HCT116 (cell line): ENCODE data around the gene MBP.

ENCODE experiments used
- CTCF ChIP-seq, 3 experiments: fragments of 200-600 bp in 1 of 3; sonication (generic) in 1 of 3; IDR thresholded peaks in 2 of 3; conservative IDR thresholded peaks in 1 of 3; 2 replicates each; pipeline ENCODE4 v1.5.1; 2012 to 2017; ENCODE audit warnings: low read depth in 2 of 3, low read length in 2 of 3, antibody characterized with exemption in 1 of 3, borderline replicate concordance in 1 of 3, control low read depth in 1 of 3, mild to moderate bottlenecking in 1 of 3, mixed read lengths in 1 of 3, mixed run types in 1 of 3, moderate library complexity in 1 of 3; ENCODE audit not compliant: insufficient read depth in 1 of 3
- ELF1 ChIP-seq: IDR thresholded peaks from 2 replicates; pipeline ENCODE4 v1.6.1; 2012; ENCODE audit warnings: low read depth, borderline replicate concordance
- MAX ChIP-seq: IDR thresholded peaks from 2 replicates; pipeline ENCODE4 v1.6.1; 2012
- SP1 ChIP-seq: IDR thresholded peaks from 2 replicates; pipeline ENCODE4 v1.6.1; 2012; ENCODE audit warnings: low read depth
- SRF ChIP-seq: IDR thresholded peaks from 2 replicates; pipeline ENCODE4 v1.6.1; 2012; ENCODE audit warnings: low read depth
- ZBTB33 ChIP-seq: IDR thresholded peaks from 2 replicates; pipeline ENCODE4 v1.6.1; 2011; ENCODE audit warnings: mild to moderate bottlenecking, low read length, moderate library complexity; ENCODE audit not compliant: insufficient replicate concordance; ENCODE audit errors: extremely low read depth

- TF ChIP-seq CTCF (IDR thresholded peaks at IDR 0.05 in 2 of 3, conservative IDR thresholded peaks at IDR 0.05 in 1 of 3; ENCODE audit: borderline replicate concordance in 1 of 3, insufficient read depth in 1 of 3, low read depth in 2 of 3, low read length in 2 of 3) (no peak), SRF (no peak), ZBTB33 (no peak), MAX (no peak), ELF1 (no peak), SP1 (no peak)
Observed at GRCh38 chr18:76997951-76998808, 134.4 kb downstream of the MBP start.
